ENCODE measurements around the gene EVA1C.

- no peak for TF ChIP-seq CTCF (conservative IDR thresholded peaks at IDR 0.05; ENCODE audit: low read length)
- no peak for TF ChIP-seq EZH2phosphoT487 (IDR thresholded peaks at IDR 0.05; ENCODE audit: borderline replicate concordance)
Measured at GRCh38 chr21:32442566-32443318, 30.2 kb downstream of the EVA1C start.
